CD4-positive, alpha-beta T cell (primary cell): Measurements from ENCODE around the gene IRF3. TPM values are rescaled to one million over a fixed set of nuclear protein-coding genes. Genes with fewer than 3 reads are reported as not detected.

Source experiments
- ATAC-seq: fragments of 200-7000 bp; cut with Tn5 transposase; one replicate; pipeline ENCODE4 v1.10.0; 2022; ENCODE audit warnings: mild to moderate bottlenecking; ENCODE audit not compliant: poor library complexity
- CTCF ChIA-PET: fragments of 350-600 bp; sonication (Branson Sonifier 250); formaldehyde crosslinking; loops from one replicate; lab custom pipeline; 2021; ENCODE audit warnings: antibody characterized with exemption, inconsistent platforms; lab: Charles Lee
- POLR2A ChIA-PET: fragments of 350-600 bp; sonication (Branson Sonifier 250); formaldehyde crosslinking; loops from one replicate; lab custom pipeline; 2021; ENCODE audit warnings: antibody characterized with exemption, inconsistent platforms; lab: Charles Lee
- DNase-seq, 14 experiments: peaks; one replicate each; pipeline ENCODE4 v3.0.0-alpha.2; 2013 to 2020; ENCODE audit warnings: mixed read lengths in 2 of 14
- H3K27ac ChIP-seq, 2 donors: one replicate each; pipeline versions ENCODE4 v1.5.1 to v1.7.0; 2013; ENCODE audit warnings: low read length in 2 of 2, low read depth in 1 of 2, mild to moderate bottlenecking in 1 of 2
- H3K27me3 ChIP-seq, 2 experiments: 1 replicate in 1 of 2; 2 replicates in 1 of 2; pipeline versions ENCODE4 v1.6.1 to v1.7.0; 2013; ENCODE audit warnings: low read length in 2 of 2, control low read depth in 1 of 2, mild to moderate bottlenecking in 1 of 2, moderate library complexity in 1 of 2; ENCODE audit not compliant: insufficient read depth in 2 of 2, control insufficient read depth in 1 of 2
- H3K36me3 ChIP-seq: one replicate; pipeline ENCODE4 v1.6.1; 2013; ENCODE audit warnings: low read length, control low read depth; ENCODE audit not compliant: insufficient read depth
- H3K4me1 ChIP-seq: one replicate; pipeline ENCODE4 v1.6.1; 2013; ENCODE audit warnings: low read length, control low read depth; ENCODE audit not compliant: insufficient read depth
- H3K4me3 ChIP-seq: one replicate; pipeline ENCODE4 v1.5.1; 2013; ENCODE audit warnings: mild to moderate bottlenecking, low read length, moderate library complexity
- H3K9me3 ChIP-seq, 2 experiments: 1 replicate in 1 of 2; 2 replicates in 1 of 2; pipeline versions ENCODE4 v1.6.1 to v1.7.0; 2013; ENCODE audit warnings: low read length in 2 of 2, mild to moderate bottlenecking in 2 of 2, control low read depth in 1 of 2, moderate library complexity in 1 of 2; ENCODE audit not compliant: control insufficient read depth in 1 of 2, insufficient read depth in 1 of 2
- H3K27ac Mint-ChIP-seq: one replicate; pipeline ENCODE4 v1.8.0; 2020; ENCODE audit warnings: mixed read lengths
- H3K27me3 Mint-ChIP-seq: one replicate; pipeline ENCODE4 v1.8.0; 2021; ENCODE audit warnings: mixed read lengths
- H3K36me3 Mint-ChIP-seq: one replicate; pipeline ENCODE4 v1.8.0; 2021; ENCODE audit warnings: low read depth, mixed read lengths
- H3K4me1 Mint-ChIP-seq: one replicate; pipeline ENCODE4 v1.8.0; 2021; ENCODE audit warnings: low read depth, mixed read lengths
- H3K4me3 Mint-ChIP-seq: one replicate; pipeline ENCODE4 v1.8.0; 2020; ENCODE audit warnings: mild to moderate bottlenecking, mixed read lengths
- H3K9me3 Mint-ChIP-seq: one replicate; pipeline ENCODE4 v1.8.0; 2020; ENCODE audit warnings: mixed read lengths
- intact Hi-C, 2 experiments: fragments of 100-400 bp; cut with DNase I in 1 of 2; cut with micrococcal nuclease in 1 of 2; formaldehyde crosslinking; loops; one replicate each; pipeline versions ENCODE4 v1.15.1 to v1.9.0; 2023 to 2025; cut with DNase I, micrococcal nuclease
- total RNA-seq, 174 experiments: library from RNA in 2 of 174; stranded (reverse) in 2 of 174; gene quantifications; one replicate each; pipeline ENCODE4 v1.2.3 and lab custom pipeline; 2021 to 2026
- TF ChIP-seq, protein P1 (sequence below): fragments of 200-600 bp; IDR thresholded peaks from one replicate; pipeline ENCODE4 v1.8.0; 2022; ENCODE audit warnings: antibody characterized with exemption, mild to moderate bottlenecking

Gene IRF3
- total RNA-seq, 2 experiments from 2014 or later: 109 to 119 TPM

DNA sequence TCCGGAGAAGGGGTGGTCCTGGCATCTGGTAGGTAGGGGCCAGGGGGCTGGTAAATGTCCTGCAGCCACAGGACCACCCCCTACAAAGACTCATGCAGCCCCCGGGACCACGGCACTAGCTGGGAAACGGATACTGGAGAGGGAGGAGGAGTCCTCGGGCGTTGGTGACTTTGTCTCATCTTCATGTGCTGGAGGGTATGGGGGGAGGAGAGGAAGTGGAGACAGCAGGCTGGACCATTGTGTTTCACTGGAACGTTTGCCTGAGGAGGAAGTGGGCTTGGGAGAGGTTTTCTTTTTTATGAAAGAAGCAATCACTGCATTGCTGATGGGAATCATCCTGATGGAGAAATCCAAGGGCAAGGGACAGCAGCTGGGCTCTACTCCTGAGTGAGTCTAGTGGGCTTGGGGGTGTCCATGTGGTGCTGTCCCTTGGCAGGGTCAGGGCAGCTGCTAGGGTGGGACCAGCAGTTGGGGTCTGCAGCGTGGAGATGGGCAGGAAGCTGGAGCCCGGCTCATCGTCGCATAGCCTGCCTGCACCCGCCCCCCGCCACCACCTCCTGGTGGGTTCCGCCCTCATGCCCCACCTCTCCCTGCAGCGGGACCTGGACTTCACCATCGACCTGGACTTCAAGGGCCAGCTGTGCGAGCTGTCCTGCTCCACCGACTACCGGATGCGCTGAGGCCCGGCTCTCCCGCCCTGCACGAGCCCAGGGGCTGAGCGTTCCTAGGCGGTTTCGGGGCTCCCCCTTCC lies 22.1 kb upstream of the IRF3 start:
- H3K27ac Mint-ChIP-seq: no peak overlapping the region
- POLR2A ChIA-PET: interaction anchor here (0.7 kb wide), 1 partner anchor 11 kb away, joined by 3 read pairs; no protein-coding TSS in a partner anchor

DNA sequence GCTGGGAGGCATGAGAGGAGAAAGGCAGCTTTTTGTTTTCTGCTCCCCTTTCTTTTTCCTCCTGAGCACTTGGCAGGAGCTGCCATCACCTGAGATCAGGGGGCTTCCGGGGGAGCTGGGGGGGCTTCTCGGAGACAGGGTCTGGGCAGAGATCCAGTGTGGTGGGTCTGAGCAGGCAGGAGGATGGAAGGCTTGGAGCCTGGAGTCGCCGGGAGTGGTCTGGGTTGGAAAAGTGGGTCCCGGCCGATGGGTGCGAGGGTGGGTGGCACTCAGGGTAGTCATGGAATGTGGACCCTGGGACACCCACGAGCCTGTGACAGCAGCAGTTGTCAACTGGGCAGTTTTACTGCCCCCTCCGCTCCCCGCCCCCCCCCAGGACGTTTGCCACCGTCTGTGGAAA lies 21.5 kb upstream of the IRF3 start:
- H3K4me3 Mint-ChIP-seq: no peak overlapping the region
- no peak overlapping the region for H3K27ac Mint-ChIP-seq
- intact Hi-C loops: no loop called here
- TF ChIP-seq, protein P1, sequence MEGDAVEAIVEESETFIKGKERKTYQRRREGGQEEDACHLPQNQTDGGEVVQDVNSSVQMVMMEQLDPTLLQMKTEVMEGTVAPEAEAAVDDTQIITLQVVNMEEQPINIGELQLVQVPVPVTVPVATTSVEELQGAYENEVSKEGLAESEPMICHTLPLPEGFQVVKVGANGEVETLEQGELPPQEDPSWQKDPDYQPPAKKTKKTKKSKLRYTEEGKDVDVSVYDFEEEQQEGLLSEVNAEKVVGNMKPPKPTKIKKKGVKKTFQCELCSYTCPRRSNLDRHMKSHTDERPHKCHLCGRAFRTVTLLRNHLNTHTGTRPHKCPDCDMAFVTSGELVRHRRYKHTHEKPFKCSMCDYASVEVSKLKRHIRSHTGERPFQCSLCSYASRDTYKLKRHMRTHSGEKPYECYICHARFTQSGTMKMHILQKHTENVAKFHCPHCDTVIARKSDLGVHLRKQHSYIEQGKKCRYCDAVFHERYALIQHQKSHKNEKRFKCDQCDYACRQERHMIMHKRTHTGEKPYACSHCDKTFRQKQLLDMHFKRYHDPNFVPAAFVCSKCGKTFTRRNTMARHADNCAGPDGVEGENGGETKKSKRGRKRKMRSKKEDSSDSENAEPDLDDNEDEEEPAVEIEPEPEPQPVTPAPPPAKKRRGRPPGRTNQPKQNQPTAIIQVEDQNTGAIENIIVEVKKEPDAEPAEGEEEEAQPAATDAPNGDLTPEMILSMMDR: no peak
- H3K27me3 ChIP-seq: peaks cover 14 to 15% of the 10 kb centered on the region in 2 experiments
- no peak overlapping the region for H3K4me3 ChIP-seq
- DNase-seq (no peak), ATAC-seq (no peak)
- peaks cover 33% of the 10 kb centered on the region for H3K4me1 ChIP-seq
- peaks cover 21% of the 10 kb centered on the region for H3K4me1 Mint-ChIP-seq
- H3K9me3 ChIP-seq: peaks cover 0 to 5% of the 10 kb centered on the region in 2 experiments
- peaks cover 53% of the 10 kb centered on the region for H3K36me3 Mint-ChIP-seq
- peaks cover 41% of the 10 kb centered on the region for H3K36me3 ChIP-seq
- no peak overlapping the region for H3K27ac ChIP-seq
- H3K9me3 Mint-ChIP-seq: no peaks in the 10 kb centered on the region
- H3K27me3 Mint-ChIP-seq: peaks cover 16% of the 10 kb centered on the region
- ChIA-PET CTCF (no interaction called here), POLR2A (interaction anchor here (0.7 kb wide), 1 partner anchor 11 kb away, joined by 3 read pairs; no protein-coding TSS in a partner anchor)

More for the DNA sequence above, 22.1 kb upstream of the IRF3 start:
- ATAC-seq: no peak
- Mint-ChIP-seq H3K9me3 (no peaks in the 10 kb centered on the region), H3K27me3 (peaks cover 20% of the 10 kb centered on the region), H3K4me1 (peaks cover 21% of the 10 kb centered on the region), H3K4me3 (no peak overlapping the region), H3K36me3 (peaks cover 49% of the 10 kb centered on the region)
- Histone ChIP-seq H3K4me1 (peaks cover 33% of the 10 kb centered on the region), H3K4me3 (no peak overlapping the region), H3K27me3 (peaks cover 14 to 15% of the 10 kb centered on the region in 2 experiments), H3K9me3 (peaks cover 0 to 5% of the 10 kb centered on the region in 2 experiments), H3K36me3 (peaks cover 36% of the 10 kb centered on the region), H3K27ac (no peak overlapping the region)
- no peak for DNase-seq
- TF ChIP-seq, protein P1: no peak
- intact Hi-C loops: no loop called here
- CTCF ChIA-PET: no interaction called here

GRCh38 chr19:49686503-49687088 lies 20.9 kb upstream of the IRF3 start:
- Mint-ChIP-seq H3K4me3 (no peak overlapping the region), H3K36me3 (peaks cover 58% of the 10 kb centered on the region), H3K27ac (no peak overlapping the region), H3K27me3 (peaks cover 15% of the 10 kb centered on the region), H3K9me3 (no peaks in the 10 kb centered on the region), H3K4me1 (peaks cover 21% of the 10 kb centered on the region)
- intact Hi-C loops: no loop called here
- Histone ChIP-seq H3K36me3 (peaks cover 46% of the 10 kb centered on the region), H3K27ac (no peak overlapping the region), H3K27me3 (peaks cover 10 to 12% of the 10 kb centered on the region in 2 experiments), H3K4me3 (no peak overlapping the region), H3K9me3 (peaks cover 0 to 5% of the 10 kb centered on the region in 2 experiments), H3K4me1 (peaks cover 30% of the 10 kb centered on the region)
- ATAC-seq (no peak), DNase-seq (no peak)
- ChIA-PET CTCF (no interaction called here), POLR2A (no interaction called here)
- TF ChIP-seq, protein P1: no peak
